ENCODE results near the gene ULK4.
"Not testable (repeated sequence)": the region's sequence is repeated elsewhere in the genome, so short reads cannot be mapped to it uniquely, and the experiment has no call there.

The ULK4 gene

DNA sequence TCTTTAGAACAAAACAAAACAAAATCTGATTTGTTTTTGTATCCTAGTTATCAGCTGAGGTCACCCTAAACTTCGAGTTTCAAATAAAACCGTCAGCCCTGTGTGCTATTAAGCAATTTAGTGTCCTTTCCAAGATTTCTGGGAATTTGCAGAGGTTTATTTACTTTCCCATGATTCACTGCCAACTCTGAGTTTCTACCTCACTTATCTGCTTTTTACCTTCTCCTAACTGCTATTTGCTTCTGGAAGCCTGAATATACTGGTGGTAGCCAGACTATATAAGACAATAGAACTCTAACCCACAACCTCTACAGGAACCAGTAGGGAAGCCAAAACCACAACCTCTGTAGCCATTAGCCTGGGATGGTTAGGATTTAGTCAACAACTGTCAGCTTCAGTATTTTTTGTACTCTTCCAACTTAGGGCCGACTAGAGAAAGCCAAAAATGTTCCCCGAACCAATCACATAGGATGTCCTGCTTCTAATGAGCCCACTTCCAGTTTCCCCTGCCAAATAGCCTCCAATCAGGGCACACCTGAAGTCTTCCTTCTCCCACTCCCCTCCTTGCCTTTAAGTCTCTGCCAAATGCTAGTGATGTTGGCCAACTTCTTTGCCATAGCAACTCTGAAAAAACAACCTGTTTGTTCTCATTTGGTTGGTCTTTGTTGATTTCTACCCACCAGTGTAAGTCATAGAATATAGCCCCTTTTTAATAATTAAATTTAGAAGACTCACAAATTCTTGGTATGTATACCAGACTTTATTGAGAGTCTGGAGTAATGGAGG, 273.1 kb downstream of the ULK4 start:
- no peak for DNase-seq (ENCODE audit: low spot score)

DNA sequence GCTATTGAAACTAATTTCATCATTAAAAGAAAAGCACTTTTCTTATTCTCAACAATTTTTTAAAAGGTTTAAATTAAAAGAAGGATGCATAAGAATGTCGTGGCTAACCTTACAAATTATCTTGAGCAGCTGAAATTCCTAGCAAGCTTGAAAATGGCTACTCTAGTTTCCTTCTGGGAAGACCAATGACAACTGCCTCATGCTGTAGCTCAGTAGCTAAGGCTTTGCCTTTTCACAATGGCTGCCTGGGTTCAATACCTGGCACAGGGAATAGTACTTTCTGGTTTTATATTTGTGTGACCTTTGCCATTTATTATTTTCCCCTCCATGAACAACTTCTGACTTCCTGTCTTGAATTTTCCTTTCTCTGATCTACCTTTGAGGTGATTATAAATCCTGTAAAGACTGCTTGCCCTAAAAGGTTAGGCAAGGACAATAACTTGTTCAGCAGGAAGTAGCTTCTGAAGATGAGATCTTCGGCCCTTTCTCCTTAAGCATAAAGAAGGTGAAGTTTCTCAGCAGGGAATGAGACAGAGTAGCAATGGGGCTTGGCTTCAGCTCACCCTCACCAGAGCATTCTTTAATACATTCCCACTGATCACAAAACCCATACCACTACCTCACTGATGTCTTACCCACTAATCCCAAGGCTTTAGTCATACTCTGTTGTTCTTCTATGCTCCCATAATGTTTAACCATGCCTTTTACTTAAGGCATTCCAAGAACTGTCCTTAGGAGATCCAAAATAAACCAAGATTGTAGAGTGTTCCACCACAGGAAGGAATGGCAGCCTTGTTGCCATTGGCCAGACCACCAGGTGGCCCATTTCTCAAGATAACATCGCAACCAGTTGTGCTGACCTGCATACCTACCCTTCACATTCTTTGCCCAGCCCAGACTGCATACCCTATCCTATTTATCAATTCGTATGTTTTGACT, 276.8 kb downstream of the ULK4 start:
- no peak for DNase-seq (ENCODE audit: low spot score)

DNA sequence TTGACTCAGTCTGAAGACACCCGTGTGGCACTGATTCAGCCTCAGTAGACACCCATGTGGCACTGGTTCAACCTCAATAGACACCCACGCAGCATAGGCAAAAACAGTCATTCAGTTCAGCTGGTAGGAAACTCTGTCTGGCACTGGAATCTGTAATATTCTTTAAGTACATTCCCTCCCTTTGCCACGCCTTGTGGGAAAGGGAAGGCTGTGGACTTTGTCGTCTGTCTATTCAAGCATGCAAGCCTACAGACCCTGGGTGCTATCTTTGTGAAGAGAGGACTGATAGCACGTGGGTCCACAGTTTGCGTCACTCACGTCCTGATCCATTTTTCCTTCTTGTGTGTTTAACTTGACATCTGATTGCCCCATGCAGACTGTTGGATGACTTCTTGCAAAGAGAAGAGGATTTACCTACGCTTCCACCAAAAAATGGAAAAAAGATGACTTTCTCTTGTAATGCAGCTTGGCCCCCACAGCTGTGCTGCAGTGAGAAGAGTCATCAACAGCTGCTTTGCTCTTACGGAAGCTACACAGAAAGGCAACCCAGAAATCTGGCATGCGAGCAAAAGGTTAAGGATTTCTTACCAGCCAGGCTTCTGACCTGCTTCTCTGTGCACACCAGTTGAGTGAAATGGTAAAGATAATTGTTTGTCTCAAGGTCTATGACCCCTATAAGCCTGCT, 278.1 kb downstream of the ULK4 start:
- DNase-seq (ENCODE audit: low spot score), result no peak

DNA sequence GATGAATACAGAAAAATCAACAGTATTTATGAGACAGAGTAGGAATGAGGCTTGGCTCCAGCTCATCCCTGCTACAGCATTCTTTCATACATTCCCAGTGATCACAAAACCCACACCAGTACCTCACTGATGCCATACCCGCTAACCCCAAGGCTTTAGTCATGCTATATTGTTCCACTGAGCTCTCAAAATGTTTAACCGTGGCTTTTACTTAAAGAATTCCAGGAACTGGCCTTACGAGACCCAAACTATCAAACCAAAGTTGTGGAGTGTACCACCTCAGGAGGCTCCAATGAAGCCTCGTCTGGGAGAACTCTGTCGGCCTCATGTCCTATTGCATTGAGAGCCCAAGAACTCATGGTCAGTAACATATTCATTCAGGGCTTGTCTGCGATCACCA, 278.9 kb downstream of the ULK4 start:
- DNase-seq (ENCODE audit: low spot score), result no peak

DNA sequence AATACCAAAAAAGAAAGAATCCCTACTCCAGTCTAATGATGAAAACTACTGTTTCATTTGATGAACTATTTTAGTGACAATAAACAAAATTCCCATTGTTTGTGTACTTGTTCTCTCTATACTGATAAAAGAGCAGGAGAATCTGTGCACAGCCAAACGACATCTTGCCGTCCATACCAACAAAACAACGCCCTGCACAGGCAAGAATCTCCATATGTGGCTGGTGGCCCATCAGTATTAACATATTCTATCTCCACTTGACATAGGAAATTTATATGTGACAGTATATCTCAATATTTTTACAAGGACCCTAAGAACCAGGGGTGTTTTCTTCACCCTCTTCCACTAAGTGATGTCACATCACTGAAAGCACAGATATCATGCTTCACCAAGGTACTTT, 279.5 kb downstream of the ULK4 start:
- DNase-seq (ENCODE audit: low spot score), result no peak

DNA sequence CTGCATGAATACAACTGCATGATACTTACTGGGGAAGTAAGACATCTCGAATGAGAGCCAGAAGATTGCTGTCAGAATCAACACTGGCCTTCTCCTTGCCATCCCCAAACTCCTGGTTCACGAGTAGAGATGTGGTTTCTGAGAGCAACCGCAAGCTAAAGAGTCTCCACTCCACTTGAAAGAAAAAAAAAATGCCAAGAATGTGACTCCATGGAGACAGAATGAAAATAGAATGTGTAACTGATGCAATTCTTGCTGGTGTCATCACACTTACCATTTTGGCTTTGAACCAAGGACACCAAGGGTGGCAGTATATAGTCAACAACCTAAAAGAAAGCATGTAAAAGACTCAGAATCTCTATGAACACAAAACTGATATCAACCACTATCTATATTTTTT, 280.4 kb downstream of the ULK4 start:
- no peak for DNase-seq (ENCODE audit: low spot score)

DNA sequence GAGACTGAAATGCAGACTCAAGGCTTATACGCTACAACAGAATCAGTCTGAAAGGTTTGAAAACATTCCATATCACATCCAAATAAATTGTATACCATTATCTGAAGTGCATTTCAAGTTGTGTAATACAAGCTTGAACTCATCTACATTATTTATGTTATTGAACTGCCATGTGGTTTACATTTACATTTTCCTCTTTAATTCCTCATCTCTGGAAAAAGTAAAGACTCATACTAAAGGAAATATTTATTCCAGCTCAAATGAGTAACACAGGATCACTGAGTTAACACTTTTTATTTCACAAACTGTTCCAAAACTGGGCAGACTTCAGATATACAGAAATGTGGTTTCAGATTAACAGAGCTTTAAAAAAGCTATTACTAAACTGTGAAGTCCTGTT, 282.5 kb downstream of the ULK4 start:
- DNase-seq (ENCODE audit: low spot score), result no peak

DNA sequence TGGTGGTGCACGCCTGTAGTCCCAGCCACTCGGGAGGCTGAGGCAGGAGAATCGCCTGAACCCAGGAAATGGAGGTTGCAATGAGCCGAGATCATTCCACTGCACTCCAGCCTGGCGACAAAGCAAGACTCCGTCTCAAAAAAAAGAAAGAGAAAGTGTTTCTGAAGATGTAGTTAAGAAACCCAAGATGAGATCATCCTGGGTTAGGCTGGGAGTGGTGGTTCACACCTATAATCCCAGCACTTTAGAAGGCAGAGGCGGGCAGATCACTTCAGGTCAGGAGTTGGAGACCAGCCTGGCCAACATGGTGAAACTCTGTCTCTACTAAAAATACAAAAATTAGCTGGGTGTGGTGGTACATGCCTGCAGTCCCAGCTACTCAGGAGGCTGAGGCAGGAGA, 286.8 kb downstream of the ULK4 start:
- not testable (repeated sequence) for DNase-seq (ENCODE audit: low spot score)

DNA sequence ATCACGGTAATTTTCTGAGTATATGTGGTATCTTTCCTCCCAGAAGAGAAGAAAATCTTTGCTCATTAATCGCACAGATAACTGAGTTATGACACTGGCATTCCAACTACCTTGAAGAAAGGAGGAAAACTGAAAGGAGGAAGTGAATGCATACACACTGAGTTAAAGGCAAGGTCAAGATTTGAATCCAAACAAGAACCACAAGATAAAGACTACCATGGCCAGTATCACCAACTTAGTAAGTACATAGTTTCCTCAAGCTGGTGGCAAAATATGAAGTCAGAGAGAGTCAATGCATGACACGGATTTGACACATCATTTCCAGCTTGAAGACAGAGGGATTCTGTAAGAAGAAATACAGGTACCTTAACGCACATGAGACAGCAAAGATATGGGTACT, 287.5 kb downstream of the ULK4 start:
- no peak for DNase-seq (ENCODE audit: low spot score)

DNA sequence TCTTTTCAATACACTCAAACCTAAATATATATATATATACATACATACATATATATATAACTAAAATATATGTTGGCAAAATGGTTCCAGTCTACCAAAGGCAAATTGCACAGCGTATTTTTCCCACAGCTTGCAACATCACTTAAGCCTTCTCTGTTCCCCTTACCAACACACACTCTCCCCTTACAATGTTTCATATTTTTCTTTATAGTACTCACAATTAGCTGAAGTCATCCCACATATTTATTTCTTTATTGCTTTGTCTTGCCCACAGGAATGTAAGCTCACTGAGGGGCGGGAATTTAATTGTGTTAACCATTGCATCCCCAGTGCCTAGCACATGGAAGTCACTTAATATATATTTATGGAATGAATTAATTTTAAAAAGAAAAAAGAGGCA, 288.3 kb downstream of the ULK4 start:
- no peak for DNase-seq (ENCODE audit: low spot score)

DNA sequence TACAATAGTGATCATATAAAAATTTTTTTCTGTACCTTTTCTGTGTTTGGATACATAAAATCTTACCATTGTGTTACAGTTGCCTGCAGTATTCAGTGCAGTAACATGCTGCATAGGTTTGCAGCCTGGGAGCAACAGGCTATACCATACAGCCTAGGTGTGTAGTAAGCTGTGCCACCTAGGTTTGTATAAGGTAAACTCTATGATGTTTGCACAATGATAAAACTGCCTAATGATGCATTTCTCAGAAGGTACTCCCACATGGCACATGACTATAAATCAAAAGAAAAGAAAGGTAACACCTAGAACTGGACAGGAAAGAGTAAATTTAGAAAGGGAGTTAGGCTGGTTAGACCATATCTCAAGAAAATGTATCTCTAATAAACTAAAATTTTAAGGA, 293.5 kb downstream of the ULK4 start:
- DNase-seq (ENCODE audit: low spot score), result no peak

DNA sequence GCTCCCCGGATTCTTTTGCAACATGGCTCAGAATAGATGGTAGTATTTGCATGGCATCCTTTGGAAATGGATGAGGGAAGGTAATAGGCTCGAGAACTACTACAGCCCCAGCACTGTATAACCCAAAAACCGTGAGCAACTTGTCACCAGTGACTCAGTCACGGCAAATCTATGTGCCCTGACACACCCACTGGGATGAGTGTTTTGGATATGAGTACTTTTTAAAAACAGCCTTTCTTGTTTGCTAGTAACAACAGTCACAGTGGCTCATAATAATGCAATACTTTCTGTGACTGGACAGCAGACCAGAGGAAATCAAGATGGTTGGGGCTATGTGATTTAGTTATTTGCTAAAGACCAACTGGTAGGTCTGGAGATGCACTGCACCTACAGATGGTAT, 299.6 kb downstream of the ULK4 start:
- DNase-seq (ENCODE audit: low spot score), result no peak

DNA sequence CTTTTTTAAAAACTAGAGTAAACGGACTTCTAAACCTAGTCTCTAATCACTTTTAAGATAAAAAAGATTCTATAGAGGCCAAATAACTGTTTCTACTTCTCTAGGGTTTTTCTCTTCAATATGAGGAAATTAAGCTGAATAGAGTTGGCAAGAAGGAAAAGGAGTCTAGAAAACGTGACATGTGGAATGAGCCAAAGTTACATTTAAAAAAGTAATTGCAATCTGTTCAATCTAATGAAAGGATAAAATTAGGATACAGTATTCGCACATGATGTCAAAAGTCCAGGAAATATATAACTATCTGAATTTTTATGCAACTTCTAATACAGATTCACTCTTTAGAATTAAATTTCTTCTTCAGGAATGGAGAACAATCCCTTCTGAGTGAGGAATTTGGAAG, 300.1 kb downstream of the ULK4 start:
- DNase-seq (ENCODE audit: low spot score), result no peak

DNA sequence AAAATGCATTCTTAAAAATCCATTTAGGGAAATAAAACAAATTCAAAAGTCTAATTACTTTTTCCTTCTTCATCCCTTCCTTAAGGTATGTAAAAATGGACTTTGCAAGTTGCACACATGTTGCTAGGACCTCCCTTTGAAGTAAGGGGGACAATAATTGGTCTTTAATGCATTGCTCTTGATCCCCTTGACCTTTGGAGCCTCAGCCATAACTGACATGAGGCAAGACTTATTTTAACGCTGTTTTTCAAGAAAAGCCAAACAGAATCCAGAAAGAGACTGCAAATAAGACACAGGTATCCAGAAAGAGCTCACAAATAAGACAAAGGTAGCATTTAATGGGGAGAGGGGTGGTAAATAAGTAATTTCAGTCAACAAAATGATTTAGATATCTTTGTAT, 301.4 kb downstream of the ULK4 start:
- DNase-seq (ENCODE audit: low spot score), result no peak

DNA sequence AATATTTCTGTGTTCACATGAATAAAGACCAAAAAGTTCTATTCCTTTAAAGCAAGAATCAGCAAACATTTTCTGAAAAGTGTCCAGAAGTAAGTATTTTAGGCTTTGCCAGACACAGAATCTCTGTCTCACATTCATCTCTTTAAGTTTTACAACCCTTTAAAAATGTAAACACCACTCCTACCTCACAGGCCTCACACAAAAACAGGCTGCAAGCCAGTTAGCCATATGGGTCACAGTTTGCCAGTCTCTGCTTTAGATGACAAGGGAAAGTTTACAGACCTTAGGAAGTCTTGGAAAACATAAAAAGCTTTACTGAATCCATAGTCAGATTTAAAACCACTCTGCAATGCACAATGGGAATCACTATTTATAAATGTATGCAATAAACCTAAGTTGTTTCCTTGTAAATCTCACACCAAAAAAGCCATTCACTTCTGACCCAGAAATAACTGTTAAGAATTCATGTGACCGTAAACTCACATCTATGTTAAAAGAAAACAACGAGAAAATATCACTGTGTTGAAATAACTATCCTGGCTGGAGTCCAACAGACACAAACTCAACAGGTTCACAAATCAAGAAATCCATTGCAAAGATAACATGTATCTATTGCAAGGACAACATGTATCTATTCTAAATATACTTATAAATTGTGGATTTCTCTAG, 308.2 kb downstream of the ULK4 start:
- no peak for DNase-seq (ENCODE audit: low spot score)

DNA sequence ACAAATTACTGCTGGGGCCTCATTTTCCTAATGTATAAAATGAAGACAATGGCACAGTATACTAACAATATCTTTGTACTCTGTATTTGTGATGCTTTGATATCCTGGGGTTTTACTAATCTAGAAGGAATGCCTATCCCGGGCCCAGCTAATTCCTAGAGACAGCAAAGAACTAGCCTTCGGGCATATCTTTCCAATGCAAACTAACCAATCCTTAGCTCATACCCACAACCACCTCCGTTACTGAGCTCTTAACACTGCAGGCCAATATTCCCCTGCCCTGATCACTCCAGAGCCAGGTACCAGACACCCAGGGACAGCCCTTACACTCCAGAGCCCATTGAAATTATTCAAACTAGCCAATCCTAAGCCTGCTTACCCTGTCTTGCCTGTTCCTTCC, 309.0 kb downstream of the ULK4 start:
- no peak for DNase-seq (ENCODE audit: low spot score)

DNA sequence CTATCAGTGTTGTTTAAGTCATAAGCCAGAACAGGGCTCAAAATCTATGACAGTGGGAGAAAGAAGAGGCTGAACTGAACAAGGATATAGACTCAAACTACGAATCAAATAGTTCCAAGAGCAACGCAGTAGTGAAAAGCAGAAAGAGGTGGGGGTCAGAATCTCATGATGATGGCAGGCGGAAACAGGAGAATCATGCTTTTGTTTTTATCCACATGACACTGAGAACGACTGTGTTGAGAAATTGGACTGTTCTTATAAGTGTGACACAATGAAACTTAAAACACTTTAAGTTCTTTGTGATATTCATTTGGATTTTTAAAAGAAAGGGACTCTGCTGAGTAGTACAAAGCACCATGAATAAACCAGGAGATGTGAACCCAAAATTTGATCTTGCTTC, 309.4 kb downstream of the ULK4 start:
- DNase-seq (ENCODE audit: low spot score), result no peak

DNA sequence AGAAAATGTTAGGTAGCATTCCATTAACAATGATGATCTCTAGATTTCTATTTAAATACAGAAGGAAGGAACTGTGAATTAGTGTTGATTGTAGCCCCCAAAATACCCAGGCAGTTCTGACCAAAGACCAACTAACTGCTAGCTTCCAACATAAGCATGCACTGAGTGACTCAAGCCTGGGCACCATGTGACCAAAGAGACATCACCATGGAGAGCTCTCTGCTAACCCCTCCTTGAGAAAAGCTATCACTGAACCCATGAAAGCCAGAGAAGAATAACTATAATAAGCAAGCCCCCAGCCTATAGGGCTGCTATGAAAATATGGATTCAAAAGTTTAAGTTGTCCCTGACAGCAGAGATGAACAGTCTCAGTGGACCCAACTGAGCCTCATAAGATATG, 310.2 kb downstream of the ULK4 start:
- no peak for DNase-seq (ENCODE audit: low spot score)

DNA sequence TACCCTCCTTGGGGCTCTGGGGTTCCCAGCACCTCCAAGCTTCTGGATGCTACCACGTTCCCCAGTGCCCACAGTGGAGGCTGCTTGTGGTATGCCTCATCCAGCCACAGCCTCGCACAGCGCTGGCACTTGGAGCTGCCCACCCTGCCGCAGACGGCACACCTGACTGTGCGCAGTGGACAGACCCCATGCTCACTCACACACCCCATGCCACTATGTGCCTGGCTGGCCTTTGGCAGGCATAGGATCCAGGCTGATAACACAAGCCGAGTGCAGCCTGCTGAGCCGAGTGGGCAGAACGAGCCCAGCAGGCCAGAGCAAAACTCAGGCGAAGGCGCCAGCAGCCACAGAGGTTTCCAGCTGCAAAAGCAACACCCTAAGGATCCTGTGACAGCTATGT, 311.5 kb downstream of the ULK4 start:
- DNase-seq (ENCODE audit: low spot score), result no peak

DNA sequence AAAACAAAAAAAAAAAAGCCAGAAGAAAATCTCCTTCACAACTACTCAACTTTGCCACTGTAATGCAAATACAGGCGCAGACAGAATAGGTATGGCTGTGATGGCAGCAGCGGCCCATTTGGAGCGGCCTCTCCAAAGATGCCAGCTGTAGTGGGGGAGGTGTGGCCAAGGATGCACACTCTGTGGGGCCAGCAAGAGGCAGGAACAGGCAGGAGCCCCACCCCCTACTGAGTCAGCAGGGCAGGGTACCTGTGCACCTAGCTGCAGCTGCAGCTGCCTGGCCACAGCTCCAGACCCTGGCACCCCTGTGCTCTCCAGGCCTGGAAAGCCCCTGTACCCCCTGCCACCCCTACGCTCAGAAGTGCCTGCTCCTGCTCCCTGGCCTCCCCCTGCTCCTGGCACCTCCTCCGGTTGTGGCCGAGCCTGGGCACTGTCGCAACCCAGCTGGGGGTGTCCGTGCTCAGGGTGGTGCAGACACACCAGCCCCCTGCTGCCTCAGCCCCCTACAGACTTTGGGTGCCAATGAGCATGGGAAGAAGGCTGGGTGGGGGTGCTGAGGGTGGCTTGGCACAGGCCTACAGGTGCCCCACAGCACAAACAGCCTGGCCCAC, 312.7 kb downstream of the ULK4 start:
- no peak for DNase-seq (ENCODE audit: low spot score)

DNA sequence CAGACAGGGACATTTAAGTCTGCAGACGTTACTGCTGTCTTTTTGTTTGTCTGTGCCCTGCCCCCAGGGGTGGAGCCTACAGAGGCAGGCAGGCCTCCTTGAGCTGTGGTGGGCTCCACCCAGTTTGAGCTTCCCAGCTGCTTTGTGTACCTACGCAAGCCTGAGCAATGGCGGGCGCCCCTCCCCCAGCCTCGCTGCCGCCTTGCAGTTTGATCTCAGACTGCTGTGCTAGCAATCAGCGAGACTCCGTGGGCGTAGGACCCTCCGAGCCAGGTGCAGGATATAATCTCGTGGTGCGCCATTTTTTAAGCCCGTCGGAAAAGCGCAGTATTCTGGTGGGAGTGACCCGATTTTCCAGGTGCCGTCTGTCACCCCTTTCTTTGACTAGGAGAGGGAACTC, 314.2 kb downstream of the ULK4 start:
- not testable (repeated sequence) for DNase-seq (ENCODE audit: low spot score)

DNA sequence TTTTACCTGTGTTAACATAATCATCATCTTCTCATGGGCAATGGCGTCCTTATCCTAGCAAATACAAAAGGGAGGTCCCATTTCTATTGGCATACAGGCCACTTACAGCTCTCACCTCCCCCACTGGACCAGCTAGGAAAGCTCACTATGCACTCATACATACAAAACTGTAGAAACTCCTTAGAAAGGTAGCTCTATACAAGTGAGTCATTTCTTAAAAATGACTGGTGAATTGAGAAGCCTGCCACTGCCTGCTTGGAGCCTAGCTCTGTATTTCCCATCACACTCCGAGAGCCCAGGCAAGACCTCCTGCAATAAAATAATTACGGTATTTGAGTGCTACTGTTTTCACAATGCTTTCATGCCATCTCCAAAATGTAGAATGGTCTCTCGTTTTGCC, 321.8 kb downstream of the ULK4 start:
- DNase-seq (ENCODE audit: low spot score), result no peak

Data from putamen (tissue), 1 donor.